HEK293T (cell line): Measurements from ENCODE around the gene TFEB.

ENCODE experiments used
- BHLHE40 ChIP-seq: fragments of 450-650 bp; IDR thresholded peaks from 2 replicates; pipeline ENCODE4 v1.6.1; 2016; ENCODE audit warnings: mild to moderate bottlenecking, moderate library complexity, borderline replicate concordance
- CTBP1 ChIP-seq: fragments of 450-650 bp; IDR thresholded peaks from 2 replicates; pipeline ENCODE4 v1.6.1; 2016; ENCODE audit warnings: borderline replicate concordance
- ELF4 ChIP-seq: fragments of 450-650 bp; IDR thresholded peaks from 2 replicates; pipeline ENCODE4 v1.6.1; 2017; ENCODE audit warnings: antibody characterized with exemption
- FOXA1 ChIP-seq: fragments of 450-650 bp; IDR thresholded peaks from 2 replicates; pipeline ENCODE4 v1.6.1; 2016; ENCODE audit warnings: mild to moderate bottlenecking
- FOXK2 ChIP-seq: fragments of 450-650 bp; IDR thresholded peaks from 2 replicates; pipeline ENCODE4 v1.6.1; 2016; ENCODE audit warnings: mild to moderate bottlenecking
- FOXM1 ChIP-seq: fragments of 450-650 bp; IDR thresholded peaks from 2 replicates; pipeline ENCODE4 v1.6.1; 2017; ENCODE audit warnings: mild to moderate bottlenecking, borderline replicate concordance
- HDGF ChIP-seq: fragments of 450-650 bp; IDR thresholded peaks from 2 replicates; pipeline ENCODE4 v1.6.1; 2017; ENCODE audit warnings: antibody characterized with exemption, borderline replicate concordance
- L3MBTL2 ChIP-seq: fragments of 450-650 bp; conservative IDR thresholded peaks from 2 replicates; pipeline ENCODE4 v1.6.1; 2016; ENCODE audit warnings: mild to moderate bottlenecking
- LEF1 ChIP-seq: fragments of 450-650 bp; IDR thresholded peaks from 2 replicates; pipeline ENCODE4 v1.6.1; 2017; ENCODE audit warnings: mild to moderate bottlenecking, borderline replicate concordance
- SP1 ChIP-seq: fragments of 450-650 bp; IDR thresholded peaks from 2 replicates; pipeline ENCODE4 v1.6.1; 2017
- SUZ12 ChIP-seq: fragments of 450-650 bp; IDR thresholded peaks from 2 replicates; pipeline ENCODE4 v1.6.1; 2016; ENCODE audit warnings: mild to moderate bottlenecking
- TARDBP ChIP-seq: fragments of 450-650 bp; IDR thresholded peaks from 2 replicates; pipeline ENCODE4 v1.6.1; 2016
- ZNF384 ChIP-seq: fragments of 450-650 bp; IDR thresholded peaks from 2 replicates; pipeline ENCODE4 v1.6.1; 2016
- TF ChIP-seq, protein P1 (sequence below): fragments of 450-650 bp; IDR thresholded peaks from 2 replicates; pipeline ENCODE4 v1.6.1; 2016

DNA sequence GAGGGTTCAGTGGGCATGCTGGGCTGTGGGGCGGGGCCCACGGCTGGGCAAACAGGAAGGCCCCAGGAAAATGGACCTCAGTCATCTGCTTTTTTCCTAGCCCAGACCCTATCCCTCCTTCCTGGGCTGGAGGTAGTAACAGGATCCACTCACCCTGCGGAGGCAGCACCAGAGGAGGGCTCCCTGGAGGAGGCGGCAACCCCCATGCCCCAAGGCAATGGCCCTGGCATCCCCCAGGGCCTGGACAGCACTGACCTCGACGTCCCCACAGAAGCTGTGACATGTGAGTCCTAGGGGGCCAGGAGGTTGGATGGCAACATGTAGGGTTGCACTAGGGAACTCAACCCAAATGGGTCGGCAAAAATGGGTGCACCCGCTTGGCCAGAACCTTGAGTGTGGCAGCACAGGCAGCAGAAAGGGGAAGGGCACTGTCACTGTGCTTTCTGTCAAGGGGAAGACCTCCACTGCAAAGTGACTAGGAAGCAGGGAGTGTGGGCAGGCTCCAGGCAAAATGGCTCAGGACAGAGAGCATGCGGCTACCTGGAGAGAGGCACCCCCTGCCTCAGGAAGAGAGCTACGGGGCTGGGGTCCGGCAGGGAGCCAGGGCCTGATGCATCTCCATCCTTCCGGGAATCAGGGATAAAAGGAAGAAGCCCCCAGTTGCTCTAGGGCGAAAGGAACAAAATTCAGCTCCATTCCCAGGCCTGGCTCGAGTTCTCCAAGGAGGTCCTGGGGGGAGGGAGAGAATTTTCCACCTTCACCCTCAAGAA lies 89.2 kb downstream of the TFEB start:
- TF ChIP-seq L3MBTL2 (no peak), SUZ12 (no peak), SP1 (no peak), CTBP1 (no peak), HDGF (no peak), FOXK2 (no peak), ELF4 (no peak), FOXM1 (no peak), TARDBP (no peak), LEF1 (no peak), BHLHE40 (no peak), FOXA1 (no peak), ZNF384 (no peak)
- TF ChIP-seq, protein P1, sequence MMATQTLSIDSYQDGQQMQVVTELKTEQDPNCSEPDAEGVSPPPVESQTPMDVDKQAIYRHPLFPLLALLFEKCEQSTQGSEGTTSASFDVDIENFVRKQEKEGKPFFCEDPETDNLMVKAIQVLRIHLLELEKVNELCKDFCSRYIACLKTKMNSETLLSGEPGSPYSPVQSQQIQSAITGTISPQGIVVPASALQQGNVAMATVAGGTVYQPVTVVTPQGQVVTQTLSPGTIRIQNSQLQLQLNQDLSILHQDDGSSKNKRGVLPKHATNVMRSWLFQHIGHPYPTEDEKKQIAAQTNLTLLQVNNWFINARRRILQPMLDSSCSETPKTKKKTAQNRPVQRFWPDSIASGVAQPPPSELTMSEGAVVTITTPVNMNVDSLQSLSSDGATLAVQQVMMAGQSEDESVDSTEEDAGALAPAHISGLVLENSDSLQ = no peak
